HepG2 (cell line): ENCODE data around the gene HYLS1. TPM values are rescaled to one million over a fixed set of nuclear protein-coding genes. Genes with fewer than 3 reads are reported as not detected.

Experiments used
- ARID5B ChIP-seq: IDR thresholded peaks from 2 replicates; pipeline ENCODE4 v1.4.0; 2020; ENCODE audit warnings: mild to moderate bottlenecking, missing genetic modification reagents
- ARNT2 ChIP-seq: sonication (generic); formaldehyde crosslinking; IDR thresholded peaks from 2 replicates; pipeline ENCODE4 v1.8.0; 2022; ENCODE audit warnings: mild to moderate bottlenecking, low read depth, missing genetic modification reagents, moderate library complexity
- BCL6 ChIP-seq: IDR thresholded peaks from 2 replicates; pipeline ENCODE4 v1.6.1; 2016; ENCODE audit warnings: missing genetic modification reagents, missing compliant biosample characterization
- BRD4 ChIP-seq: sonication (generic); formaldehyde crosslinking; IDR thresholded peaks from 2 replicates; pipeline ENCODE4 v1.4.0; 2020; ENCODE audit warnings: missing genetic modification reagents
- CENPX ChIP-seq: sonication (generic); formaldehyde crosslinking; IDR thresholded peaks from 2 replicates; pipeline ENCODE4 v1.9.0; 2021; ENCODE audit warnings: mild to moderate bottlenecking, missing genetic modification reagents, moderate library complexity
- E2F2 ChIP-seq: sonication (generic); formaldehyde crosslinking; IDR thresholded peaks from 2 replicates; pipeline ENCODE4 v1.4.0; 2020; ENCODE audit warnings: missing genetic modification reagents, borderline replicate concordance
- ELF1 ChIP-seq: sonication (generic); formaldehyde crosslinking; IDR thresholded peaks from 2 replicates; pipeline ENCODE4 v1.4.0; 2020; ENCODE audit warnings: missing genetic modification reagents
- GTF3A ChIP-seq: sonication (generic); formaldehyde crosslinking; conservative IDR thresholded peaks from 2 replicates; pipeline ENCODE4 v1.4.0; 2020; ENCODE audit warnings: mild to moderate bottlenecking, missing genetic modification reagents
- KDM2A ChIP-seq: sonication (generic); formaldehyde crosslinking; IDR thresholded peaks from 2 replicates; pipeline ENCODE4 v1.4.0; 2020; ENCODE audit warnings: low read depth, missing genetic modification reagents, borderline replicate concordance
- MYPOP ChIP-seq: sonication (generic); formaldehyde crosslinking; IDR thresholded peaks from 2 replicates; pipeline ENCODE4 v1.8.1; 2023; ENCODE audit warnings: mild to moderate bottlenecking, moderate library complexity, missing genetic modification reagents
- NFYB ChIP-seq: sonication (generic); formaldehyde crosslinking; IDR thresholded peaks from 2 replicates; pipeline ENCODE4 v1.4.0; 2020; ENCODE audit warnings: missing genetic modification reagents
- PHF21A ChIP-seq: sonication (generic); formaldehyde crosslinking; IDR thresholded peaks from 2 replicates; pipeline ENCODE4 v1.5.0; 2020; ENCODE audit warnings: mild to moderate bottlenecking, missing genetic modification reagents
- POLR2G ChIP-seq: fragments of 200-400 bp; formaldehyde crosslinking; IDR thresholded peaks from 2 replicates; pipeline ENCODE4 v1.6.1; 2018; ENCODE audit warnings: mild to moderate bottlenecking, low read depth, low read length, moderate library complexity
- ZNF496 ChIP-seq: sonication (generic); formaldehyde crosslinking; IDR thresholded peaks from 2 replicates; pipeline ENCODE4 v1.8.1; 2023; ENCODE audit warnings: mild to moderate bottlenecking, moderate library complexity, missing genetic modification reagents; ENCODE audit not compliant: insufficient replicate concordance
- ZNF570 ChIP-seq: sonication (generic); formaldehyde crosslinking; IDR thresholded peaks from 2 replicates; pipeline ENCODE4 v1.4.0; 2020; ENCODE audit warnings: mild to moderate bottlenecking, missing genetic modification reagents, borderline replicate concordance
- ZNF652 ChIP-seq: IDR thresholded peaks from 2 replicates; pipeline ENCODE4 v1.6.1; 2016; ENCODE audit warnings: low read depth, borderline replicate concordance
- polyA plus RNA-seq, 8 experiments: library from polyadenylated mRNA; depleted of rRNA in 3 of 8; stranded (reverse) in 7 of 8; unstranded in 1 of 8; fragments of >200 nt; fragmentation: Illumina TruSeq in 4 of 8; extraction: Trizol in 4 of 8; gene quantifications; 2 replicates each; pipeline versions ENCODE4 v1.2.1 to v1.2.3, GENCODE V29; 2011 to 2016; ENCODE audit warnings: low read depth in 4 of 8, missing spikeins in 1 of 8, mixed read lengths in 1 of 8; ENCODE audit not compliant: insufficient read depth in 1 of 8
- total RNA-seq, 5 experiments: library from RNA; depleted of rRNA; stranded (reverse); fragments of >200 nt; fragmentation: Illumina TruSeq; extraction: Trizol; gene quantifications; 2 replicates each; pipeline ENCODE4 v1.2.3, GENCODE V29; 2016; ENCODE audit warnings: low read depth in 1 of 5
- TF ChIP-seq, protein P1 (sequence below): sonication (generic); formaldehyde crosslinking; IDR thresholded peaks from 2 replicates; pipeline ENCODE4 v1.8.0; 2022; ENCODE audit warnings: mild to moderate bottlenecking, missing genetic modification reagents, moderate library complexity
- TF ChIP-seq, protein P2 (sequence below): sonication (generic); formaldehyde crosslinking; IDR thresholded peaks from 2 replicates; pipeline ENCODE4 v1.5.0; 2020; ENCODE audit warnings: mild to moderate bottlenecking, missing genetic modification reagents, moderate library complexity

The HYLS1 gene
- total and polyA plus RNA-seq, 2 of the 13 experiments (the other 11 are each of a cell fraction or from before 2014, with no cell fraction given), result 1.3 to 3.8 TPM

- TF ChIP-seq ARID5B (CRISPR knock-in tag) (0 out of 2 replicates have a peak, but pooled peaks have one; percentile 30), BCL6 (CRISPR knock-in tag) (peak; percentile 20; the same call in 1 of the 2 replicates), CENPX (no peak), GTF3A (CRISPR knock-in tag) (0 out of 2 replicates have a peak, but pooled peaks have one; percentile 19), E2F2 (CRISPR knock-in tag) (peak; percentile 36; the same call in 1 of the 2 replicates), PHF21A (CRISPR knock-in tag) (peak; percentile 75), KDM2A (CRISPR knock-in tag) (peak; percentile 71), ELF1 (CRISPR knock-in tag) (peak; percentile 74), ZNF496 (CRISPR knock-in tag) (no peak), MYPOP (CRISPR knock-in tag) (0 out of 2 replicates have a peak, but pooled peaks have one; percentile 35), NFYB (CRISPR knock-in tag) (peak; percentile 80), ZNF570 (CRISPR knock-in tag) (no peak), BRD4 (CRISPR knock-in tag) (no peak), POLR2G (peak; percentile 81; the same call in 1 of the 2 replicates), ARNT2 (CRISPR knock-in tag) (peak; percentile 80), ZNF652 (CRISPR knock-in tag) (no peak)
- TF ChIP-seq, protein P1, sequence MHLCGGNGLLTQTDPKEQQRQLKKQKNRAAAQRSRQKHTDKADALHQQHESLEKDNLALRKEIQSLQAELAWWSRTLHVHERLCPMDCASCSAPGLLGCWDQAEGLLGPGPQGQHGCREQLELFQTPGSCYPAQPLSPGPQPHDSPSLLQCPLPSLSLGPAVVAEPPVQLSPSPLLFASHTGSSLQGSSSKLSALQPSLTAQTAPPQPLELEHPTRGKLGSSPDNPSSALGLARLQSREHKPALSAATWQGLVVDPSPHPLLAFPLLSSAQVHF (CRISPR knock-in tag), result peak; percentile 84; the same call in 1 of the 2 replicates
- TF ChIP-seq, protein P2, sequence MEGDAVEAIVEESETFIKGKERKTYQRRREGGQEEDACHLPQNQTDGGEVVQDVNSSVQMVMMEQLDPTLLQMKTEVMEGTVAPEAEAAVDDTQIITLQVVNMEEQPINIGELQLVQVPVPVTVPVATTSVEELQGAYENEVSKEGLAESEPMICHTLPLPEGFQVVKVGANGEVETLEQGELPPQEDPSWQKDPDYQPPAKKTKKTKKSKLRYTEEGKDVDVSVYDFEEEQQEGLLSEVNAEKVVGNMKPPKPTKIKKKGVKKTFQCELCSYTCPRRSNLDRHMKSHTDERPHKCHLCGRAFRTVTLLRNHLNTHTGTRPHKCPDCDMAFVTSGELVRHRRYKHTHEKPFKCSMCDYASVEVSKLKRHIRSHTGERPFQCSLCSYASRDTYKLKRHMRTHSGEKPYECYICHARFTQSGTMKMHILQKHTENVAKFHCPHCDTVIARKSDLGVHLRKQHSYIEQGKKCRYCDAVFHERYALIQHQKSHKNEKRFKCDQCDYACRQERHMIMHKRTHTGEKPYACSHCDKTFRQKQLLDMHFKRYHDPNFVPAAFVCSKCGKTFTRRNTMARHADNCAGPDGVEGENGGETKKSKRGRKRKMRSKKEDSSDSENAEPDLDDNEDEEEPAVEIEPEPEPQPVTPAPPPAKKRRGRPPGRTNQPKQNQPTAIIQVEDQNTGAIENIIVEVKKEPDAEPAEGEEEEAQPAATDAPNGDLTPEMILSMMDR (CRISPR knock-in tag), result peak; percentile 33
Observed at GRCh38 chr11:125887373-125888324, at the start of gene HYLS1 (continued).
